ENCODE results near the gene NAA30. TPM values are rescaled to one million over a fixed set of nuclear protein-coding genes. Genes with fewer than 3 reads are reported as not detected.

NAA30 gene
- total RNA-seq, 2 experiments from 2014 or later = 12.3 to 12.5 TPM

GRCh38 chr14:57378661-57379060 lies 11.7 kb upstream of the NAA30 start:
- H3K9me3 Mint-ChIP-seq = no peaks in the 10 kb centered on the region
- intact Hi-C loops (cut with micrococcal nuclease) = no loop called here
- DNase-seq = no peak
- H3K4me3 Mint-ChIP-seq = no peak overlapping the region
- no peaks in the 10 kb centered on the region for H3K36me3 Mint-ChIP-seq (ENCODE audit: low read depth)
- no peaks in the 10 kb centered on the region for H3K4me1 Mint-ChIP-seq (ENCODE audit: low read depth)
- no peak overlapping the region for H3K27ac Mint-ChIP-seq
- H3K27me3 Mint-ChIP-seq (ENCODE audit: low read depth) = no peaks in the 10 kb centered on the region
- CTCF ChIA-PET = no interaction called here

DNA sequence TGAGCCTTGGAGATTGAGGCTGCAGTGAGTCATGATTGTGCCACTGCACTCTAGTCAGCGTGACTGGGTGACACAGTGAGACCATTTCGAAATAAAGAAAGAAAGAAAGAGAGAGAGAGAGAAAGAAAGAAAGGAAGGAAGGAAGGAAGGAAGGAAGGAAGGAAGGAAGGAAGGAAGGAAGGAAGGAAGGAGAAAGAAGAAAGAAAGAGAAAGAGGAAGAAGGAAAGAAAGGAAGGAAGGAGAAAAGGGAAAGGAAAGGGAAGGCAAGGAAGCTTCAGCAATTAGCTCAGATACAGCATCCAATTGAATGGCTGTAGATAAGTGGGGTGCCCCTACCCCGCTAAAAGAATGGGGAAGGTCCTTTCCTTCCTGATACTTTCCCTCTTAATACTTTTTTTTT lies 9.5 kb upstream of the NAA30 start:
- Mint-ChIP-seq H3K4me3 (no peak overlapping the region), H3K27me3 (ENCODE audit: low read depth) (no peaks in the 10 kb centered on the region), H3K36me3 (ENCODE audit: low read depth) (no peaks in the 10 kb centered on the region), H3K27ac (no peak overlapping the region), H3K9me3 (no peaks in the 10 kb centered on the region), H3K4me1 (ENCODE audit: low read depth) (no peaks in the 10 kb centered on the region)
- intact Hi-C loops (cut with micrococcal nuclease) = no loop called here
- no peak for DNase-seq
- CTCF ChIA-PET = interaction anchor here (0.6 kb wide), 2 partner anchors 20 to 302 kb away, joined by 3 to 5 read pairs; no protein-coding TSS in a partner anchor

DNA sequence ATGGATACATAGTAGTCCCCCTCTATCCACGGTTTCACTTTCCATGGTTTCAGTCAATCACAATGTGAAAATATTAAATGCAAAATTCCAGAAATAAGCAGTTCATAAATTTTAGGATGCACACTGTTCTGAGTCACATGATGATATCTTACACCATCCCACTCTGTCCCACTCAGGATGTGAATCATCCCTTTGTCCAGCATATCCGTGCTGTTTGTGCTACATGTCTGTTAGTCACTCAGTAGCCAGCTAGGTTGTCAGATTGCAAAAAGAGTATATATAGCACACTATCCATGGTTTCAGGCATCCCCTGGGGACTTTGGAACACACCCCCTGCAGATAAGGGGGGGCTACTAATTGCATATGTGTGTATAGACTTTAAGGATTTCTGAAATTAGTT lies 8.1 kb upstream of the NAA30 start:
- Mint-ChIP-seq H3K27me3 (ENCODE audit: low read depth) (no peaks in the 10 kb centered on the region), H3K4me1 (ENCODE audit: low read depth) (no peaks in the 10 kb centered on the region), H3K27ac (no peak overlapping the region), H3K9me3 (no peaks in the 10 kb centered on the region), H3K4me3 (no peak overlapping the region), H3K36me3 (ENCODE audit: low read depth) (no peaks in the 10 kb centered on the region)
- DNase-seq = no peak
- intact Hi-C loops (cut with micrococcal nuclease) = no loop called here
- CTCF ChIA-PET = no interaction called here

GRCh38 chr14:57383125-57383745 lies 7.2 kb upstream of the NAA30 start:
- no peak overlapping the region for H3K27ac Mint-ChIP-seq
- CTCF ChIA-PET = no interaction called here
- no peaks in the 10 kb centered on the region for H3K4me1 Mint-ChIP-seq (ENCODE audit: low read depth)
- H3K36me3 Mint-ChIP-seq (ENCODE audit: low read depth) = no peaks in the 10 kb centered on the region
- H3K4me3 Mint-ChIP-seq = no peak overlapping the region
- H3K9me3 Mint-ChIP-seq = no peaks in the 10 kb centered on the region
- intact Hi-C loops (cut with micrococcal nuclease) = no loop called here
- DNase-seq = no peak
- no peaks in the 10 kb centered on the region for H3K27me3 Mint-ChIP-seq (ENCODE audit: low read depth)

DNA sequence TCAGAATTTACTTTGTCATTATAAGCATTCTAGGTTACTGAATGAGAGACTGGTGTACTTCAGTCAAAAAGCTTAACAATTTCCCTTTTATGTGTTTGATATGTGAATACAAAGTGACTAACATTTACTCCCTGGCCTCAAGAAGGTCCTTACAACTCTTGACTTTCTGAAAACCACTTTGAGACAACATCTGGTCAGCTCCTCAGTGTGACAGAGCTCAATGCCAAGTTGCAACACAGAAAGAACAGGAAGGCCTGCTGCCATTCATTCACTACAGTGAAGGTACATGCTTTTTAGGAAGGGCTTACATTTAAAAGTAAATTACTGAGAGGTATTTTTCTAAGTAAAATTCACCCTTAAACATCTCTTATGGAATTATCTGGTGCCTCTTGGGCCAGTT lies 2.3 kb upstream of the NAA30 start:
- peaks cover 5% of the 10 kb centered on the region for H3K36me3 Mint-ChIP-seq (ENCODE audit: low read depth)
- intact Hi-C loops (cut with micrococcal nuclease) = no loop called here
- no peak overlapping the region for H3K4me3 Mint-ChIP-seq
- H3K27me3 Mint-ChIP-seq (ENCODE audit: low read depth) = no peaks in the 10 kb centered on the region
- no peak for DNase-seq
- peaks cover 21% of the 10 kb centered on the region for H3K4me1 Mint-ChIP-seq (ENCODE audit: low read depth)
- CTCF ChIA-PET = no interaction called here
- no peaks in the 10 kb centered on the region for H3K9me3 Mint-ChIP-seq
- no peak overlapping the region for H3K27ac Mint-ChIP-seq

DNA sequence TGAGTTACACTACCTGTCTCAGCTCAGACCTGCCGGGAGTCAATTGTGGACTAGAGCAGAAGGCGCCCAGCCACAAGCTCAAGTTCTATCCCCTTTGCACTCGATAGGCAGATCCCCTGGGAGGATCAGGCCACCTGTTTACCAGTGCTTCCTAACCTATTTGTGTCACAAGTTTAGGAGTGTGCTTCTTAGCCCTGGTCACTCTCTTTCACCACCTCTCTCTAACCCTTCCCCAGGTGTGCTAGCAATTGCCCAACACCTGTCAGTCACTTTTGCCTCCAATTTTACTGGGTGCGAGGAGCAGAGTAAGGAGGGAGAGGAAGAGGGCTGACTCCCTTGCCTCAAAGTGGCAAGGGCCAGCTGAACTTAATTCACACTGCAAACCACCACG lies 745 bp upstream of the NAA30 start:
- peak overlapping the region; percentile 89 for H3K4me3 Mint-ChIP-seq
- CTCF ChIA-PET = interaction anchor here (0.9 to 1.3 kb wide), 3 partner anchors 10 to 74 kb away, joined by 3 read pairs; no protein-coding TSS in a partner anchor
- no peaks in the 10 kb centered on the region for H3K9me3 Mint-ChIP-seq
- H3K36me3 Mint-ChIP-seq (ENCODE audit: low read depth) = peaks cover 11% of the 10 kb centered on the region
- H3K4me1 Mint-ChIP-seq (ENCODE audit: low read depth) = peaks cover 35% of the 10 kb centered on the region
- intact Hi-C loops (cut with micrococcal nuclease) = loop anchor here (1.0 to 10.0 kb wide), 9 partner anchors 121 to 1807 kb away; partner anchors contain the start of genes AP5M1, ARID4A, DAAM1 and EXOC5
- H3K27ac Mint-ChIP-seq = peak overlapping the region; percentile 93
- DNase-seq = no peak
- no peaks in the 10 kb centered on the region for H3K27me3 Mint-ChIP-seq (ENCODE audit: low read depth)

GRCh38 chr14:57390806-57391516 lies 575 bp downstream of the NAA30 start:
- CTCF ChIA-PET = interaction anchor here (0.7 kb wide), 1 partner anchor 141 kb away, joined by 3 read pairs; no protein-coding TSS in a partner anchor
- no peaks in the 10 kb centered on the region for H3K27me3 Mint-ChIP-seq (ENCODE audit: low read depth)
- DNase-seq = peak; percentile 36
- H3K4me3 Mint-ChIP-seq = peak overlapping the region; percentile 89
- no peaks in the 10 kb centered on the region for H3K9me3 Mint-ChIP-seq
- H3K27ac Mint-ChIP-seq = no peak overlapping the region
- peaks cover 35% of the 10 kb centered on the region for H3K4me1 Mint-ChIP-seq (ENCODE audit: low read depth)
- peaks cover 11% of the 10 kb centered on the region for H3K36me3 Mint-ChIP-seq (ENCODE audit: low read depth)
- intact Hi-C loops (cut with micrococcal nuclease) = loop anchor here (1.0 to 10.0 kb wide), 9 partner anchors 123 to 1809 kb away; partner anchors contain the start of genes AP5M1, ARID4A, DAAM1 and EXOC5

DNA sequence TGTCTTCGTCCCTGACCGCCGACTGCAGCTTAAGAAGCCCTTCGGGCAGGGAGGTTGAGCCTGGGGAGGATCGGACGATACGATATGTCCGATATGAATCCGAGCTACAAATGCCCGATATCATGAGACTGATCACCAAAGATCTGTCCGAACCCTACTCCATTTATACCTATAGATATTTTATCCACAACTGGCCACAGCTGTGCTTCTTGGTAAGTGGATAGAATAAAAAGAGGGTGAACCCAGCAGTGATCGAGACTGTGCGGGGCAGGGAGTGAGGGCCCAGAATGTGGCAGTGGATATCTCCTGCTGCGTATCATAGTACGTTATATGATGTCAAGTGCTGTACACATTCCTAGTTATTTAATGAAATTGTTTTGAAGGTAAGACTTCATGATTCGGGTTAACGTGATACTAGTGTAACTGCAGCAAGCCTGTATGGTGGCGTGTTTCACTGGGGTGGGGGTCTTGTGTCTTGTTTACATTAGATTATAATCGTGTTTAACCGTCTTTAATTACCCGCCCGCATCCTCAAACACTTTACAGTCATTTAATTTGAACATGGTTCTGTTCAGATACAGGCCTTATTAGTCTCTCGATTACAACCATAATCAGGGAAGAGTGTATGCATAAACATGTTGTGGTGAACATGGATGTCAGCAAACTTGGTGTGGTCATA lies 1.3 kb downstream of the NAA30 start:
- CTCF ChIA-PET = no interaction called here
- intact Hi-C loops (cut with micrococcal nuclease) = loop anchor here (2.0 to 10.0 kb wide), 7 partner anchors 167 to 1809 kb away; partner anchors contain the start of genes ARID4A, DAAM1, KTN1 and PELI2

GRCh38 chr14:57392830-57393229 lies 2.4 kb downstream of the NAA30 start:
- CTCF ChIA-PET = no interaction called here
- H3K9me3 Mint-ChIP-seq = no peaks in the 10 kb centered on the region

More for the DNA sequence above, 1.3 kb downstream of the NAA30 start:
- Mint-ChIP-seq H3K4me1 (ENCODE audit: low read depth) (peaks cover 35% of the 10 kb centered on the region), H3K9me3 (no peaks in the 10 kb centered on the region), H3K27me3 (ENCODE audit: low read depth) (no peaks in the 10 kb centered on the region), H3K27ac (no peak overlapping the region), H3K4me3 (peak overlapping the region; percentile 89), H3K36me3 (ENCODE audit: low read depth) (peaks cover 11% of the 10 kb centered on the region)
- DNase-seq = no peak

GRCh38 chr14:57400556-57401494 lies 10.4 kb downstream of the NAA30 start:
- CTCF ChIA-PET = interaction anchor here (0.5 to 1.6 kb wide), 4 partner anchors 11 to 797 kb away, joined by 3 to 4 read pairs (median 3); no protein-coding TSS in a partner anchor
- Mint-ChIP-seq H3K27ac (no peak overlapping the region), H3K4me3 (no peak overlapping the region), H3K9me3 (no peaks in the 10 kb centered on the region), H3K36me3 (ENCODE audit: low read depth) (peaks cover 35% of the 10 kb centered on the region), H3K4me1 (ENCODE audit: low read depth) (peaks cover 26% of the 10 kb centered on the region), H3K27me3 (ENCODE audit: low read depth) (no peaks in the 10 kb centered on the region)
- DNase-seq = no peak
- intact Hi-C loops (cut with micrococcal nuclease) = no loop called here

More at GRCh38 chr14:57392830-57393229, 2.4 kb downstream of the NAA30 start:
- Mint-ChIP-seq H3K36me3 (ENCODE audit: low read depth) (peaks cover 13% of the 10 kb centered on the region), H3K4me3 (peak overlapping the region; percentile 89), H3K27me3 (ENCODE audit: low read depth) (no peaks in the 10 kb centered on the region), H3K4me1 (ENCODE audit: low read depth) (peaks cover 35% of the 10 kb centered on the region), H3K27ac (no peak overlapping the region)
- no peak for DNase-seq
- intact Hi-C loops (cut with micrococcal nuclease) = loop anchor here (5.0 to 10.0 kb wide), 4 partner anchors 168 to 1811 kb away; partner anchors contain the start of genes ARID4A, KTN1 and PELI2

DNA sequence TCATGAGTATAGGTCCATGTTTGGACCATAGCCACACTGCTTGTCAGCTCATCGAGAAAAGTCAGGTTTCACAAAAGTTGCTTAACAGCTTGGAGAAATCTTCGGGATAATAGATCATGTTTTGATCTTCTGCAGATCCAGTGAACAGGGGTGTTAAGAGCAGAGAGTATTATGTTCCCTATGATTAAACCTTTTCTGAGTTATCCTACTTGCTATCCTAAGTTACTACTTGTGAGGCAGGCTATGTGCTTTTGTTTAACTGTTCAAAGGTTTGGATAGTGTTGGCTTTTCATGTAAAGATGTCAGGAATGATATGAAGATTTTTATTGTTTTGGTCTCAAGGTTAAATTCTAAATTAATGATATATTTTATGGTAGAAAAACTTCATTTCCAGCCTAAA lies 11.1 kb downstream of the NAA30 start:
- CTCF ChIA-PET = interaction anchor here (0.7 kb wide), 1 partner anchor 16 kb away, joined by 3 read pairs; no protein-coding TSS in a partner anchor

More for the DNA sequence above, 11.1 kb downstream of the NAA30 start:
- H3K9me3 Mint-ChIP-seq = no peaks in the 10 kb centered on the region
- peaks cover 35% of the 10 kb centered on the region for H3K36me3 Mint-ChIP-seq (ENCODE audit: low read depth)
- no peaks in the 10 kb centered on the region for H3K27me3 Mint-ChIP-seq (ENCODE audit: low read depth)
- no peak overlapping the region for H3K27ac Mint-ChIP-seq
- no peak overlapping the region for H3K4me3 Mint-ChIP-seq
- intact Hi-C loops (cut with micrococcal nuclease) = no loop called here
- H3K4me1 Mint-ChIP-seq (ENCODE audit: low read depth) = peaks cover 26% of the 10 kb centered on the region
- no peak for DNase-seq

Data from activated naive CD4-positive, alpha-beta T cell treated with anti-CD3 and anti-CD28 coated beads for 36 hours (primary cell).